Fibroblast of pulmonary artery (primary cell): Measurements from ENCODE around the gene WWOX.

ENCODE experiments used
- DNase-seq: peaks from one replicate; pipeline ENCODE4 v3.0.0-alpha.2; 2010; ENCODE audit warnings: low read depth
- H3K4me3 ChIP-seq: replicated peaks from 2 replicates; pipeline ENCODE4 v1.5.1; 2011; ENCODE audit warnings: low read depth, mild to moderate bottlenecking, control low read depth, low read length, moderate library complexity
- TF ChIP-seq, protein P1 (sequence below): IDR thresholded peaks from 2 replicates; pipeline ENCODE4 v1.5.1; 2011; ENCODE audit warnings: mild to moderate bottlenecking, control low read depth, low read length, inconsistent platforms; ENCODE audit errors: missing control alignments

Gene WWOX

DNA sequence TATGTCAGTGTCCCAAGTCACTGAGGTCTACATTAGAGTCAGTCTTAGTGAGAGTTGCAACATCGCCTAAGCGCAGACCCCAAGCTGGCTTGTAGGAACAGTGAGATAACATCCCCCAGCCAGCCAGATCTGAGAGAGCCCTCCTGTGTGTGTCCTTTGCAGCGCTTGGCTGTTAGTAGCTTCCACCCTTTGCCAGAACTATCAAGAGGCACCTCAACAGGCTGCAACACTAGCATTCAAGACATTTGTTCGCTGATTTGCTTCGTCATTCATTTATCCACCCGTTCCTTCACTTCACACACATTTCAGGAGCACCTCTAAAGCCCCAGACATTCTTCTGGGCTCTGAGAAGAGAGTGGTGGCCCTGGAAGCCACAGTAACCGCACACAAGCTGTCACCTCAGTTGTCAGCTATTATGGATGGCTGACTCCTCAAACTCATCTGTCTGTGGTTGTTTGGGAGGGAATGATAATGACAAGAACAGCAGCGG is 289.6 kb downstream of the WWOX start:
- no peak overlapping the region for H3K4me3 ChIP-seq
- TF ChIP-seq, protein P1, sequence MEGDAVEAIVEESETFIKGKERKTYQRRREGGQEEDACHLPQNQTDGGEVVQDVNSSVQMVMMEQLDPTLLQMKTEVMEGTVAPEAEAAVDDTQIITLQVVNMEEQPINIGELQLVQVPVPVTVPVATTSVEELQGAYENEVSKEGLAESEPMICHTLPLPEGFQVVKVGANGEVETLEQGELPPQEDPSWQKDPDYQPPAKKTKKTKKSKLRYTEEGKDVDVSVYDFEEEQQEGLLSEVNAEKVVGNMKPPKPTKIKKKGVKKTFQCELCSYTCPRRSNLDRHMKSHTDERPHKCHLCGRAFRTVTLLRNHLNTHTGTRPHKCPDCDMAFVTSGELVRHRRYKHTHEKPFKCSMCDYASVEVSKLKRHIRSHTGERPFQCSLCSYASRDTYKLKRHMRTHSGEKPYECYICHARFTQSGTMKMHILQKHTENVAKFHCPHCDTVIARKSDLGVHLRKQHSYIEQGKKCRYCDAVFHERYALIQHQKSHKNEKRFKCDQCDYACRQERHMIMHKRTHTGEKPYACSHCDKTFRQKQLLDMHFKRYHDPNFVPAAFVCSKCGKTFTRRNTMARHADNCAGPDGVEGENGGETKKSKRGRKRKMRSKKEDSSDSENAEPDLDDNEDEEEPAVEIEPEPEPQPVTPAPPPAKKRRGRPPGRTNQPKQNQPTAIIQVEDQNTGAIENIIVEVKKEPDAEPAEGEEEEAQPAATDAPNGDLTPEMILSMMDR = no peak
- no peak for DNase-seq

DNA sequence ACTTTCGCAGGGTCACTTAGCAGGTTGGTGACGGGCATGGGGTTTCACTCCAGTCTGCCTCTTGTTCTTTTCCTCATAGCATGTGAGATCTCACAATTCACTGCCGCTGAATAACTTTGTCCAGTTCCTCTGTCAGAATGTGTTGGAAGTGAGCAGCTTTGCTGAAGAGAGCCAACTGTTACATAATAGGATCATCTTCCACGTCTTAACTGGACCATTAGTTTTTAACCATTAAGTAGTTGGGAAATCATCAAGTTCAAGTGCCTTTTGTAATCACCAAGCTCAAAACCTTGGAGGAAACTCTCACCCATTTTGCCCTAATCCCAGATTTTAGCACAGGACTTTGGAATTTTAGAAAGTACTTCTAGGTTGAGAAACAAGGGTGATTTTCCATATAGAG is 290.6 kb downstream of the WWOX start:
- TF ChIP-seq, protein P1 = no peak
- no peak for DNase-seq
- no peak overlapping the region for H3K4me3 ChIP-seq

DNA sequence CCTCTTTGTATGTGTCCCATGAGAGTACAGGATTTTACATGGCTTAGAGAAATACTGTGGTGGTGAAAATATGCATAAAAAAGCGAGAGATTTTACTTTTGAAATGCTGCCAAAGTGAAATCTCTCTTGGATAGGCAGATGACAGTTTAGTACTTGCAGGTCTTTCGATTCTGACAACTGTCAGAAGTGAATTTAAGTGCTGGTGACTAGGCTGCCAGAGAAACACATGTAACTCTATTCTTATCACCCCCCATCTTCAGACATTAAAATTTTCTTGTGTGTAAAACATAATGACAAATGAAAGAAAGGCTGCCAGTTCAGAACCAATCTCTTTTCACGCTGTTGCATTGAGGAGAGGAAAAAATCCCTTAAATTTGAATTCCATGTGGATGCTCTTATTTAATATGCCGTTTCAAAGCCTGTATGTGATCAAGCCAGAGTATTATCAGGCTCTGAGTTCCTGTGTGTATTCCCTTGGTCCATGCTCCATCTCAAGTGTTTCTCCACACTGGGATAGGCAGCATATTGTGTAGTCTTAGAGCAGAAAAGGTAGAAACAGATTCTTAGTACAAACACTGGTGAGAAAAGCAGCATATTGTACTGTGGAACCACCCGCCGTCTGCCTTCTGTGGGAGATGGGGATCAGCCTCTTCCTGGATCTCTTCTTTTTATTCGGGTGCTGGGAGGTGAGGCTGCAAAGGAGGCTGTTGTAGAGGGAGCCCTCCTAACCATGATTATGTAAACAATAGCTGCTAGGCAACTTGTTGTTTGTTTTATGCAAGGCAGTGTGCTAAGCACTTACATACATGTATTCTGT is 291.3 kb downstream of the WWOX start:
- TF ChIP-seq, protein P1 = no peak
- no peak for DNase-seq
- H3K4me3 ChIP-seq = no peak overlapping the region

DNA sequence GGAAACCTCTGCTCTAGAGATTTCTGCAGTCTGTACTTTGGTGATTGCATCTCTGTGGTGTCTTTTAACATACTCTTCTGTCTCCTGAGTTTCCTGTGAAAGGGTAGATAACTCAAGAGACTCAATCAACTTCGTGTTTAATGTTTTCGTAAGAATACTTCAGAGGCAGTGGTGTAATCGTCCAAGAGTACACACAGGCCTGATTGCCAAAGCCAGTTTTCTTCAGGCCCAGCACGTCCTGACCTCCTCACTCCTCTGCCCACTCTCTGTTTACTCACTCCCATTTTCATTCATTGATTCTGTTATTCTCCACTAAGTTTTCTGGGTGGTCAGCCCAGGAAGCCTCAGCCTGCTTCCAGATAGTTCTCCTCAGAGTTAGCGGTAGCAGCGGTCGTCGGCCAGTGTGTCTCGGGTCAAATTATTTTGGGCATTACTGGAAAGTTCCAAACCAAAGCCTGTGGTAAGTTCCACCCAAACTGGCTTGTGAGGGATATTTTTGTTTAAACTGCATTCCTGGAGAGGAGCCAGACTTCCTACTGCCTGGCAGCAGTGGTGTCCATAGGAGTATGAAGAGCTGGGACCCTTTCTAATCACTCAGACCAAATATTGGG is 293.2 kb downstream of the WWOX start:
- H3K4me3 ChIP-seq = no peak overlapping the region
- TF ChIP-seq, protein P1 = no peak
- DNase-seq = no peak

DNA sequence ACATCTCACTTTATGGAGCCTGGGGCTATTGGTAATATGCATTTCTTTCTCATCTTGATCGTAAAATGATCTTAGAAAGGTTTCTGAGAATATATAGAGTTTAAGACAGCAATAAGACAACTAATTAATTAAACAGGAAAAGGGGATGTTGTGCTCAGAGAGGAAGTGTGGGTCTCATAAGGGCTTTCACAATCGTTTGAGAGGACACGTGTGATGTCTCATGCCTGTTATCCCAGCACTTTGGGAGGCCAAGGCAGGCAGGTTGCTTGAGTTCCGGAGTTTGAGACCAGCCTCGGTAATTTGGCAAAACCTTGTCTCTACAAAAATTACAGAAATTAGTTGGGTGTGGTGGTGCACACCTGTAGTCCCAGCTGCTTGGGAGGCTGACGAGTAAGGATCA is 295.6 kb downstream of the WWOX start:
- TF ChIP-seq, protein P1 = no peak
- DNase-seq = no peak
- H3K4me3 ChIP-seq = no peak overlapping the region

DNA sequence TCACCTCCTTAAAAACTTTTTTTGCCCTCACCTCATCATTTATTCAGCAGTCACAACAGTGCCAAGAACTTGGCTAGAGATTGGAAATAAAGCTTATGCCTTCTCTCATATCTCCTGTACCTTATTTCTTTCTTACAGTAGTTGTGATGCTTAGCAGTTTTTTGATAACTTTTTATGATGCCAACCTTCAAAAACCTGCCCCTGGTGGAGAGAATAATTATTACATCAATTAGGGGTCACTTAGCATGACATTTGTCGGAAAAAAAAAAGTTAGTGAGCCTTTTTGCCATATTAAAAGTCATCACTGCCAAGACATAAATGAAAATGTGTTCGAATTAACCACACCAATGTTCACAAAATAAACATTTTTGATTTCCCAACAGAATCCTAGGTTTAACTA is 296.6 kb downstream of the WWOX start:
- no peak for DNase-seq
- no peak overlapping the region for H3K4me3 ChIP-seq
- TF ChIP-seq, protein P1 = peak; percentile 17
